ENCODE measurements around the gene IL17D. TPM values are rescaled to one million over a fixed set of nuclear protein-coding genes. Genes with fewer than 3 reads are reported as not detected.
"Not testable (repeated sequence)": the region's sequence is repeated elsewhere in the genome, so short reads cannot be mapped to it uniquely, and the experiment has no call there.

Gene IL17D
- total RNA-seq, 1 donor from 2014 or later: 1.2 TPM

- no peak for DNase-seq
- Histone ChIP-seq H3K36me3 (peaks cover 11% of the 10 kb centered on the region), H3K9me3 (replicated peaks) (no peaks in the 10 kb centered on the region), H3K27me3 (ENCODE audit: low read depth) (no peaks in the 10 kb centered on the region), H3K4me1 (no peaks in the 10 kb centered on the region), H3K27ac (replicated peaks) (no peak overlapping the region), H3K4me3 (no peak overlapping the region)
- intact Hi-C loops (cut with micrococcal nuclease): no loop called here
- TF ChIP-seq, protein P1, sequence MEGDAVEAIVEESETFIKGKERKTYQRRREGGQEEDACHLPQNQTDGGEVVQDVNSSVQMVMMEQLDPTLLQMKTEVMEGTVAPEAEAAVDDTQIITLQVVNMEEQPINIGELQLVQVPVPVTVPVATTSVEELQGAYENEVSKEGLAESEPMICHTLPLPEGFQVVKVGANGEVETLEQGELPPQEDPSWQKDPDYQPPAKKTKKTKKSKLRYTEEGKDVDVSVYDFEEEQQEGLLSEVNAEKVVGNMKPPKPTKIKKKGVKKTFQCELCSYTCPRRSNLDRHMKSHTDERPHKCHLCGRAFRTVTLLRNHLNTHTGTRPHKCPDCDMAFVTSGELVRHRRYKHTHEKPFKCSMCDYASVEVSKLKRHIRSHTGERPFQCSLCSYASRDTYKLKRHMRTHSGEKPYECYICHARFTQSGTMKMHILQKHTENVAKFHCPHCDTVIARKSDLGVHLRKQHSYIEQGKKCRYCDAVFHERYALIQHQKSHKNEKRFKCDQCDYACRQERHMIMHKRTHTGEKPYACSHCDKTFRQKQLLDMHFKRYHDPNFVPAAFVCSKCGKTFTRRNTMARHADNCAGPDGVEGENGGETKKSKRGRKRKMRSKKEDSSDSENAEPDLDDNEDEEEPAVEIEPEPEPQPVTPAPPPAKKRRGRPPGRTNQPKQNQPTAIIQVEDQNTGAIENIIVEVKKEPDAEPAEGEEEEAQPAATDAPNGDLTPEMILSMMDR (IDR thresholded peaks at IDR 0.05; ENCODE audit: borderline replicate concordance): no peak
Observed at GRCh38 chr13:20676213-20676612, 27.3 kb upstream of the IL17D start.

- peaks cover 10% of the 10 kb centered on the region for H3K36me3 ChIP-seq
- H3K27me3 ChIP-seq (ENCODE audit: low read depth); H3K4me1 ChIP-seq; H3K4me3 ChIP-seq; DNase-seq; intact Hi-C loops (cut with micrococcal nuclease); H3K27ac ChIP-seq (replicated peaks); H3K9me3 ChIP-seq (replicated peaks): not testable (repeated sequence)
Observed at GRCh38 chr13:20678606-20679005, 24.9 kb upstream of the IL17D start.

GRCh38 chr13:20679879-20680278, 23.6 kb upstream of the IL17D start:
- DNase-seq: no peak
- H3K9me3 ChIP-seq (replicated peaks): no peaks in the 10 kb centered on the region
- peaks cover 13% of the 10 kb centered on the region for H3K36me3 ChIP-seq
- H3K4me1 ChIP-seq: no peaks in the 10 kb centered on the region
- no peak overlapping the region for H3K4me3 ChIP-seq
- H3K27ac ChIP-seq (replicated peaks): no peak overlapping the region
- H3K27me3 ChIP-seq (ENCODE audit: low read depth): no peaks in the 10 kb centered on the region
- intact Hi-C loops (cut with micrococcal nuclease): no loop called here
- TF ChIP-seq, protein P1 (IDR thresholded peaks at IDR 0.05; ENCODE audit: borderline replicate concordance): no peak

DNA sequence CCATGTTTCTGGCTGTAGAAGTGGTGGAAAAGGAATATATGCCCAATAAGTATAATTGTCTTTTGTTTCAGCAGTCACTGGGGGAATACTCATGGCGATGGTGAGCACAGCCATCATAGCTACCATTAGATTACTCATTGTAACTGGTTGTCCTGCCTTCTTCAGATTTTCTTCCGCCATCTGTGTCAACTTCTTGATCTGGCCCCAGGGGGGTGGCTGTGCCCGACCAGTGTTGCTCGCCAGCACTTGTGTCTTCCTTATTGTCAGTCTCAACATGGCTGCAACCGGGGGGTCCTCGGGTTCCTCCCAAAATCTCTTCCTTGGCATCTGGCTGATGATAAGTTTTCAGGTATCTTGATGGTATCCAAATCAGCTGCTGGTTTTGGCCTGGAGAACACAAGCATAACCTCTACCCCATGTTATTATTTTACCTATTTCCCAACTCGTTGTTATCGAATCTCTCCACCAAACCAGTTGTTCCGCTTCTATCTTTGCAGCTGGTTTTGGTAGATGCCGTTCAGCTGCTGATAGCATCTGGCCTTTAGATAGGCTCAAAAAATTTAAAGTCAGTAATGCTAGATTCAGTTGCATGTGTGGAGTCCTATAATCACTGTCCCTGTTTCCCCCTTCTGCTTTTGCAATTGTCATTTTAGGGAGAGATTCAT, 23.0 kb upstream of the IL17D start:
- intact Hi-C loops (cut with micrococcal nuclease): no loop called here
- Histone ChIP-seq H3K27me3 (ENCODE audit: low read depth) (no peaks in the 10 kb centered on the region), H3K27ac (replicated peaks) (no peak overlapping the region), H3K4me1 (no peaks in the 10 kb centered on the region), H3K36me3 (peaks cover 13% of the 10 kb centered on the region), H3K9me3 (replicated peaks) (no peaks in the 10 kb centered on the region), H3K4me3 (no peak overlapping the region)
- DNase-seq: no peak
- TF ChIP-seq, protein P1 (IDR thresholded peaks at IDR 0.05; ENCODE audit: borderline replicate concordance): no peak

DNA sequence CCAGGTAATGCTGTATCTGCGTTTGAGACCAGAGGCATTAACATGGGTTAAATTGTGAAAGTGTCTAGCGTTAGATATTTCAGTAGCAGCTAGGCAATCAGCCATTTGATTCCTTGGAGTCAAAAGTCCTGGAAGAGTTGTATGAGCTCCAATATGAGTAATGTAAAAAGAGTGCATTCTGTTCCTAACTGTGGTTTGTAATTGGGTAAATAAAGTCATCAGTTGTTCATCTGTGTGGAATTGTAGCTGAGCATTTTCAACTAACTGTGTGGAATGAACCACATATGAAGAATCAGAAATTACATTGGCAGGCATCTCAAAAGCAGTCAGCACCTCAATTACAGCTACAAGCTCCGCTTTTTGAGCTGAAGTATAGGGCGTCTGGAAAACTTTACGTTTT, 22.0 kb upstream of the IL17D start:
- intact Hi-C loops (cut with micrococcal nuclease); H3K4me3 ChIP-seq; H3K4me1 ChIP-seq; H3K27ac ChIP-seq (replicated peaks); H3K27me3 ChIP-seq (ENCODE audit: low read depth); DNase-seq; H3K9me3 ChIP-seq (replicated peaks): not testable (repeated sequence)
- H3K36me3 ChIP-seq: peaks cover 13% of the 10 kb centered on the region

DNA sequence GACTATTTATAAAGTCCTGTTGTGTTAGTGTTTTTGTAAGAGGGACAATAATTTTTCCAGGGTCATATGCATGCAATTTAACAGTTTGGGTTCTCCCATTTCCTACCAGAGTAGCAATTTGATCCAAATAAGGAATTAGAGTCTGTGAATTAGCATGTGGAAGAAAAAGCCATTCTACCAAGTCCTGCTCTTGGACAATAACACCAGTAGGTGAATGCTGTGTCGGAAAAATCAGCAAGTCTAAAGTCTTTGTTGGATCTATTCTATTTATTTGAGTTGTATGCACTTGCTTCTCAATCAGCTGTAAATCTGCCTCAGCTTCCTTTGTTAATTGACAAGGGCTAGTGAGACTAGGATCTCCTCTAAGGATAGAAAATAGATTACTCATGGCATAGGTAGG, 21.4 kb upstream of the IL17D start:
- Histone ChIP-seq H3K4me1 (no peaks in the 10 kb centered on the region), H3K36me3 (peaks cover 13% of the 10 kb centered on the region), H3K27ac (replicated peaks) (no peak overlapping the region), H3K27me3 (ENCODE audit: low read depth) (no peaks in the 10 kb centered on the region), H3K4me3 (no peak overlapping the region), H3K9me3 (replicated peaks) (no peaks in the 10 kb centered on the region)
- intact Hi-C loops (cut with micrococcal nuclease): no loop called here
- TF ChIP-seq, protein P1 (IDR thresholded peaks at IDR 0.05; ENCODE audit: borderline replicate concordance): no peak
- no peak for DNase-seq

All from left ventricle myocardium inferior (tissue), 1 donor.